HS-27A (cell line): ENCODE results near the gene SHOC1.
"Not testable (repeated sequence)": the region's sequence is repeated elsewhere in the genome, so short reads cannot be mapped to it uniquely, and the experiment has no call there.

Source experiments
- DNase-seq: peaks from one replicate; pipeline ENCODE4 v3.0.0-alpha.2; 2012; ENCODE audit warnings: low read depth, missing footprints

SHOC1 gene

GRCh38 chr9:111805262-111805661, 10.5 kb upstream of the SHOC1 start:
- no peak for DNase-seq

GRCh38 chr9:111804636-111805035, 9.9 kb upstream of the SHOC1 start:
- DNase-seq: no peak

GRCh38 chr9:111803924-111804323, 9.2 kb upstream of the SHOC1 start:
- no peak for DNase-seq

GRCh38 chr9:111799915-111800526, 5.3 kb upstream of the SHOC1 start:
- DNase-seq: no peak

GRCh38 chr9:111799506-111799905, 4.8 kb upstream of the SHOC1 start:
- DNase-seq: no peak

- no peak for DNase-seq
Measured at GRCh38 chr9:111798786-111799185, 4.0 kb upstream of the SHOC1 start.

GRCh38 chr9:111795557-111795839, 761 bp upstream of the SHOC1 start:
- no peak for DNase-seq

- not testable (repeated sequence) for DNase-seq
Measured at GRCh38 chr9:111791821-111792220, 2.9 kb downstream of the SHOC1 start.

GRCh38 chr9:111789881-111790280, 4.9 kb downstream of the SHOC1 start:
- DNase-seq: no peak

- no peak for DNase-seq
Measured at GRCh38 chr9:111783857-111784256, 10.9 kb downstream of the SHOC1 start.

GRCh38 chr9:111783424-111783823, 11.3 kb downstream of the SHOC1 start:
- no peak for DNase-seq

- DNase-seq: no peak
Measured at GRCh38 chr9:111766066-111766465, 28.7 kb downstream of the SHOC1 start.

GRCh38 chr9:111762556-111762955, 32.2 kb downstream of the SHOC1 start:
- DNase-seq: no peak

- peak; percentile 73 for DNase-seq
Measured at GRCh38 chr9:111759762-111760639, 34.7 kb downstream of the SHOC1 start.

GRCh38 chr9:111754800-111755199, 39.9 kb downstream of the SHOC1 start:
- DNase-seq: no peak

- no peak for DNase-seq
Measured at GRCh38 chr9:111752455-111752854, 42.3 kb downstream of the SHOC1 start.
